Keratinocyte (primary cell): ENCODE measurements around the gene SETD7.

Experiments used
- EZH2 ChIP-seq: IDR thresholded peaks from one replicate; pipeline ENCODE4 v1.6.1; 2012; ENCODE audit warnings: inconsistent platforms, mild to moderate bottlenecking, low read length, moderate library complexity
- TF ChIP-seq, protein P1 (sequence below), 3 experiments: IDR thresholded peaks in 1 of 3; conservative IDR thresholded peaks in 1 of 3; optimal IDR thresholded peaks in 1 of 3; 2 replicates in 2 of 3; 3 replicates in 1 of 3; pipeline versions ENCODE3 to v1.5.1; 2011; ENCODE audit warnings: low read length in 3 of 3, mild to moderate bottlenecking in 3 of 3, moderate library complexity in 2 of 3, control low read depth in 1 of 3, inconsistent platforms in 1 of 3; ENCODE audit not compliant: insufficient read depth in 2 of 3; ENCODE audit errors: extremely low read depth in 1 of 3

DNA sequence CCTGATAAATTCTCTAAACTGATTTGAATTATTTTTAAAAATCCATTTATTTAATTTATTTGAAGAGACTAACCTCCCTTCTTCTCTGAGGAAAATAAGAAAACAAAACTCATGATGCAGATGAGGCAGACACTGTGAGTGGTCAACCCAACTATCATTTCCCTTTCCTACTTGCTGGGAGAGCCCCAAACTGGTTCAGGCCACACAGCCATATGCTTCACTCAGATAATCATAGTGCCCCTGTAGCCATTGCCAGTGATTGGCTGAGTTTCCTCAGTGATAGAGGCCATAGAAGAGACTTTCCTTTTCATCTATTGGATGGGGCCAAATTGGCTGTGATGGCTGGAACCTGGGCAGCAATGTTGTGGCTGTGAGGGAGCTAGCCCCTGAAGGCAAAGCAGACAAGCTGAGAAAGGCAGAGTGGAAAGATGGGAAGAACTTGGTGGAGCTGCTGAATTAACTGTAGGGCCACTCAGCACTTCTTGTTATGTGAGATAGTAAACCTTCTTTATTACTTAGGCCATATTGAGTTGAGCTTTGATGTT lies 52.3 kb downstream of the SETD7 start:
- TF ChIP-seq, protein P1, sequence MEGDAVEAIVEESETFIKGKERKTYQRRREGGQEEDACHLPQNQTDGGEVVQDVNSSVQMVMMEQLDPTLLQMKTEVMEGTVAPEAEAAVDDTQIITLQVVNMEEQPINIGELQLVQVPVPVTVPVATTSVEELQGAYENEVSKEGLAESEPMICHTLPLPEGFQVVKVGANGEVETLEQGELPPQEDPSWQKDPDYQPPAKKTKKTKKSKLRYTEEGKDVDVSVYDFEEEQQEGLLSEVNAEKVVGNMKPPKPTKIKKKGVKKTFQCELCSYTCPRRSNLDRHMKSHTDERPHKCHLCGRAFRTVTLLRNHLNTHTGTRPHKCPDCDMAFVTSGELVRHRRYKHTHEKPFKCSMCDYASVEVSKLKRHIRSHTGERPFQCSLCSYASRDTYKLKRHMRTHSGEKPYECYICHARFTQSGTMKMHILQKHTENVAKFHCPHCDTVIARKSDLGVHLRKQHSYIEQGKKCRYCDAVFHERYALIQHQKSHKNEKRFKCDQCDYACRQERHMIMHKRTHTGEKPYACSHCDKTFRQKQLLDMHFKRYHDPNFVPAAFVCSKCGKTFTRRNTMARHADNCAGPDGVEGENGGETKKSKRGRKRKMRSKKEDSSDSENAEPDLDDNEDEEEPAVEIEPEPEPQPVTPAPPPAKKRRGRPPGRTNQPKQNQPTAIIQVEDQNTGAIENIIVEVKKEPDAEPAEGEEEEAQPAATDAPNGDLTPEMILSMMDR (optimal IDR thresholded peaks at IDR 0.05 in 1 of 3, IDR thresholded peaks at IDR 0.05 in 1 of 3, conservative IDR thresholded peaks at IDR 0.05 in 1 of 3; ENCODE audit: extremely low read depth in 1 of 3, insufficient read depth in 2 of 3, low read length in 3 of 3): no peak
- no peak for TF ChIP-seq EZH2
